Measurements from ENCODE around the gene SCLY.

GRCh38 chr2:238097988-238098871 is 37.4 kb downstream of the SCLY start:
- peak; percentile 17 for TF ChIP-seq CTCF (IDR thresholded peaks at IDR 0.05)
- TF ChIP-seq ZFX (IDR thresholded peaks at IDR 0.05; ENCODE audit: borderline replicate concordance), result no peak
